Measurements from ENCODE around the gene CXCR3. TPM values are rescaled to one million over a fixed set of nuclear protein-coding genes. Genes with fewer than 3 reads are reported as not detected.

The CXCR3 gene
- total RNA-seq, 1 donor from 2014 or later: not detected

Other genes with a start within 250 kb of the CXCR3 start
- gene OGT, start 85.4 kb downstream of the CXCR3 start, total RNA-seq: 139 and 140 TPM in 2 replicates
- 2.2 and 2.4 TPM in 2 replicates for gene GCNA, start 40.1 kb downstream of the CXCR3 start, total RNA-seq
- not detected in 2 replicates for gene CXorf49, start 99.8 kb upstream of the CXCR3 start, total RNA-seq
- gene CXorf49B, start 144.8 kb upstream of the CXCR3 start, total RNA-seq: not detected in 2 replicates

All from astrocyte (in vitro differentiated cells and primary cell).